Stimulated activated CD8-positive, alpha-beta memory T cell treated with anti-CD3 and anti-CD28 coated beads, Interleukin-4, amount 100 ng/mL, for 1 hour (primary cell): ENCODE results near the gene MRM2.

Source experiments
- DNase-seq, 2 donors: peaks; one replicate each; pipeline ENCODE4 v3.0.0-alpha.2; 2020; ENCODE audit warnings: low read depth in 2 of 2, low spot score in 1 of 2

MRM2 gene

GRCh38 chr7:2223321-2223720, 18.7 kb downstream of the MRM2 start:
- no peak for DNase-seq

- DNase-seq: no peak
These were observed 19.5 kb downstream of the MRM2 start for GRCh38 chr7:2222516-2222915.

- DNase-seq: no peak
These were observed 21.1 kb downstream of the MRM2 start for GRCh38 chr7:2220954-2221353.

GRCh38 chr7:2220506-2220905, 21.5 kb downstream of the MRM2 start:
- DNase-seq: no peak

DNA sequence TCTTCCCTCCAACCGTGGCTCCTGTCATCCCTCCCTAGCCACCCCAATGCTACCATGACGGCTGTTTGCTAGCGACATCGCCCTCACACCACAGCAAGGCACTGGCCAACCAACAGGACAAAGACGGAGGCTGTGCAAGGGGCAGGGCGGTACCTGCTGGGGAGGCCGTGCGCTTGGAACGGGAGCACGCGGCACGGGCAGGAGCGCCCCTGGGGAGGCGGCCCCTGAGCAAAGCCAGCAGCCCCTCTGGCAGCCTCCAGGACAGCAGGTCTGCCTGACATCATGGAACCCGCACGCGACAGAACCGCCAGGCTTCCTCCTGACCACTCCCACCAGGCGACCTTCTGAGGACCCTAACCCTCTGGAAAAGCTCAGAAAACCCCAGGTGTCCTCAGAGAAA, 22.0 kb downstream of the MRM2 start:
- DNase-seq: no peak

GRCh38 chr7:2219606-2220005, 22.4 kb downstream of the MRM2 start:
- no peak for DNase-seq

DNA sequence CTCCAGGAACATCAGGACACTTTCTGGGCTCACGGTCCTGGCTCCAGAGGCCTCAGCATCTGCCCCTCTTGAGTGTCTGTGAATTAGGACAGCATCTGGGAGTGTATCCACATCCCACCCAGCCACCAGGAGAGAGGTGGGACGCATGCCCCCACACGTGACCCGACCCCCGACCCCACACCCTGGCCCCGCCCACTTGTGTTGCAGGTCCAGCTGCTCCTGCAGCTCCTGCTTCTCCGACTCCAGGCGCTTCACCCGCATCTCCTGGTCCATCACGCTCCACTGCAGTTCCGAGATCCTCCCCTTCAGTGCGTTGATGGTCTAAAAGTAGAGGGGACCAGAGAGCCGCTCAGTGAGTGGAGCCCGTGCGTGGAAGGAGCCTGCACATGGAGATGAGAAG, 22.9 kb downstream of the MRM2 start:
- no peak for DNase-seq

- DNase-seq: no peak
These were observed 23.6 kb downstream of the MRM2 start for GRCh38 chr7:2218444-2218785.

- DNase-seq: no peak
These were observed 24.1 kb downstream of the MRM2 start for GRCh38 chr7:2217716-2218443.

DNA sequence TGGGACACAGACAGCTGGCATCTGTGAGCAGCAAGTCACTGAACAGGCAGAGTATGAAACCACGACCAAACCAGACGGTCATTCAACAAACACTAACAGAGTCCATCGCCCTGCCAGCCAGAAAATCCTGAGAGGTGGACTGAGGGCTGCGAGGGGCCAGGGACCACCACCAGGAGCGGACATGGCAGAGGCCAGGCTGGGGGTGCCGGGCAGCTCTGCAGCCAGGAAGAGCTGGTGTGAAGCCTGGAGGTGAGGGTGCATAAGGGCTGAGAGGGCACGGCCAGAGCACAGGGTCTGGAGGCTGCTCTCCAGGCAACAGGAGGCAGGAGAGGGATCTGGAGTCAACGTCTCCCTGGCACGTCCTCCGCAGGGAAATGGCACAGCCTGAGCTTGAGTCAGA, 24.8 kb downstream of the MRM2 start:
- DNase-seq: no peak

- no peak for DNase-seq
These were observed 26.2 kb downstream of the MRM2 start for GRCh38 chr7:2215851-2216250.

- DNase-seq: no peak
These were observed 27.4 kb downstream of the MRM2 start for GRCh38 chr7:2214636-2215035.

DNA sequence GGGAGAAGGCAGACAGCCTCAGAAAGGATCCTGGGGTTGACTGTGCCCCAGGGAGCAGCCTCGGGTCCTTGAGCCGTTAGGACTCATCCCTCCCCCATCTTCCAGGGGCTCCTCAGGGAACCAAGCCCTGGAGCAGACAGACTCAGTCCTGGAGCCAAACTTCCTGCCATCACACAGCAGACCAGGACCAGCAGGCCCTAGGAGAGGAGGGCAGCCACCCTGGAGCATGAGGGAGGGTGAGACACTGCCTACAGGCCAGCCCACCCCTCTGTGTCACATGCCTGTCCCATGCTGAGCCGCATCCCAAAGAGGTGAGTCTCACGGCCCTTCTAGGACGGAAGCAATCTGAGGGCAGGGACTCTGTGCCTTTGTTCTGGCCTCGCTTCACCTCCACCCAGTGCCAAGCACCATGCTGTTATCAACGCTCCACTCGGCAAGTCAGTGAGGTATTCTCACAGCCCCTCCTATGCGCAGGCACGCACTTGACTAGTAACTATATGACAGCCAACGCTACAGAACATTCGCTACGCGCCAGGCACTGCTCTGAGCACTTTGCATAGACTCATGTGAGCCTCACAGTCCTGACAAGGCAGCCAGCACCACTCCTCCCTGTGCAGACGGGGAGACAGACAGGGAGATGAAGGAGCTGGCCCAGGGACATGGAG, 28.3 kb downstream of the MRM2 start:
- no peak for DNase-seq

GRCh38 chr7:2212906-2213305, 29.1 kb downstream of the MRM2 start:
- no peak for DNase-seq

DNA sequence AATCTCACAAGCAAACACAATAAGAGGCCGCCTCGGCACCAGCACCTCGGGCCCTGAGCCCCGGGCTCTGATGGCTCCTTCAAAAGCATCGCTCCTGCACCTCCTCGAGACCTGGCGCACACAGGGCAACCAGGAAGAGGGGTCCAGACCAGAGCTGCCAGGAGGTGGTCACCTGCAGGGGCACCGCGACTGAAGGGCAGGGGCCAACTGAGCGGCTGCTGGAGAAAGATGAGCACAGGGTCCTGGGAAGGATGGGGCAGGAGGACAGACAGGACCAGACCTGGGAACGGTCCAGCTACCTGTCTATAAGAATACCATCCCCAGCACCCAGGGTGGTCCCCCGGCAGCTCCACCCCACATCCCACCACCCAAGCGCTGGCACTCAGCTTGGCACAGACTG, 30.1 kb downstream of the MRM2 start:
- DNase-seq: no peak

- no peak for DNase-seq
These were observed 30.6 kb downstream of the MRM2 start for GRCh38 chr7:2211259-2211880.

- DNase-seq: no peak
These were observed 31.3 kb downstream of the MRM2 start for GRCh38 chr7:2210551-2211258.

DNA sequence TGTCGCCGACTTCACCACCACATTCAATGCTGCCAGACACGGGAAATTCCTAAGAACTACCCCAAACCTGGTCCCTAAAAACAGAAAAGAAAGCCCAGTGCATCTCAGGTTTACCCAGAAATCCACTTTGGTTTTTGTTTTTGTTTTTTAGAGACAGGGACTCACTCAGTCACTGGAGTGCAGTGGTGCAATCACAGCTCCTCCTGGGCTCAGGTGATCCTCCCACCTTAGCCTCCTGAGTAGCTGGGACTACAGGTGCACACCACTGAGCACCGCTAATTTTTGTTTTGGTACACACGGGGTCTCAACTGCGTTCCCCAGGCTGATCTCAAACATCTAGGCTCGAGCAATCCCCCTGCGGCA, 32.1 kb downstream of the MRM2 start:
- no peak for DNase-seq

DNA sequence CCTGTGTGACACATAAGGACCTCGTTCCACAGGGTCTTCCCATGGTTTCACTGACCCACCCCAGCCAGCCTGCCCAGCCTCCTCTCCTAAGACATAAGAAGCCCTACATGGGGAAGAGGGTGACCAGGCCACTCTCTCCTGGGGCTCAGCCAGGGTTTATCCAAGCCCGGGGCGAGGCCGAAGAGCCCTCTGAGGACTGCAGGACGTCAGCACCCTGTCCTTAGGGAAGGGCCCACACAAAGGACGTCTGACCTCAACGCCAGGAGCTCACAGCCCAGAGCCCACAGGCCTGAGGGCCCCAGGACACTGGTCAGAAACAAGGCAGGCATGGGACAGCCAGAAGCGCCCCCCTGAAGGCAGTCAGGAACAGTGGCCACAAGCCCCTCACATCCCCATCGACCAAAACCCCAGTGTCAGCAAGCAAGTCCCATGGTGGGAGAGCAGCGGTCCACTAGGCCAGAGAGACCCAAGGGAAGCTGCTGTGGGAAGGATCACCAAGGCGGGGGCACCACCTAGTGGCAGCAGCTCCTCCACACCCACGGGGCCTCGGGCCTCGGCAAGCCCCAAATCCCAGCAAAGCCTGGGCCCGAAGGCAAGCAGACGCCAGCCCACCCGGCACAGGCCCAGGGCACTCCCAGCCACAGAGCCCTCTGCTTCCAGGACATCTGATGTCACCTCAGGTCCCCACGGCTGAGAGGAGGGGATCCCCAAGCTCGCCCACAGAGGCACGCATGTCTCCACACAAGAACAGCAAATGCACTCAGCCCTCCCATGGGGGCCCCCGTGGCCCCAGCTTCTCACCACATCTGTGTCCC, 32.7 kb downstream of the MRM2 start:
- DNase-seq: no peak

DNA sequence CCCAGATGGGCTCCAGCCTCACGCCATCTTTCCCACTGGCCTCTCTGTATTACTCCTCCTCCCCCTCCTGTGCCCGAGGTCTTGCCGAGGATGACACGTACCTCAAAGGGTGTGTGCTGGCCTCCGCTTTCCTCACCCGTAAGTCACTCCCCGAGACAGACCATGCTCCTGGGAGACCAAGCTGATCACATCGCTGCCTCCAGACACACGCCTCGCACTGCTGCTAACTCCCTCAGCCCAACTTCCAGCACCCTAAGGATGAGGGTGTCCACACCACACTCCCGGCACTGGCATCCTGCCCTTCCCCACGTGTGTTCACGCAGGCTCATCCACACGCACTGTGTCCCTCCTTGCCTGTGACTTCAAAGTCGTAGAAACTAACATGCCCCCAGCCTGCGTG, 33.3 kb downstream of the MRM2 start:
- no peak for DNase-seq

DNA sequence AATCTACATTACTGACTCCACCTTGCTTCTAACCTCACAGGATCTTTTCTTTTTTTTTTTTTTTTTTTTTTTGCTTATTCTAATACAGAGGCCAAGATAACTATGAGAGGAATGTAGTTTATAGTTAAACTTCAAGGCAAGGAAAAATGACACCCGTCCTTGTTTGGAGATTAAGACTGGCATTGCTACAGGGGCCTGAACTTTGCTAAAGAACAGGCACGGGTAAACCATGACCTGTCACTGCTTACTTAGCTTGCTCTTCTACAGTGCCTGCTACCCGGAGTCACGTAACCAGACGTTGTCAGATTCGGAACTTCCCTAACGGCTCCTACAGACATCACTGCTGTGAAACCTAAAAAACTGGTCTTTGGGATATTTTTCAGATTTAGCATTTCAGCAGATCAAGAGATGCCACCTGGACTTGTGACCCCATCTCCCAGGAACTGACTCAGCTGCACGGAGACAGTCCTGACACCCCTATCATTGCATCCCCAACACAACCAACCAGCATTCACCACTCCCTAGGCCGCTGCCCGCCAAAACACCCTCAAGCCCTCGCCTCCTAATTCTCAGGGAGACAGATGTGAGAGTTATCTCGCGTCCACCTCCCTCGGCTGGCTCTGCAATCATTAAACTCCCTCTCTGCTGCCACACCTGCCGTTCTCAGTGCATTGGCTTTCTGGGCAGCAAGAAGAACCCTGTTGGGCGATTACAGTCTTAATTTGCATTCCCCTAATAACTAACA, 36.8 kb downstream of the MRM2 start:
- DNase-seq: no peak
